ENCODE data around the gene PLEKHA5. TPM values are rescaled to one million over a fixed set of nuclear protein-coding genes. Genes with fewer than 3 reads are reported as not detected.

The PLEKHA5 gene
- total RNA-seq, 4 donors from 2014 or later: 21.3 to 22.9 (median 21.4) TPM

GRCh38 chr12:19144287-19144686, 14.8 kb downstream of the PLEKHA5 start:
- no peaks in the 10 kb centered on the region for H3K36me3 ChIP-seq
- no peak overlapping the region for H3K27ac ChIP-seq
- 94 to 95% methylated on average over 6 of the region's 6 CpGs for WGBS, 2 donors
- no peaks in the 10 kb centered on the region for H3K27me3 ChIP-seq
- no peaks in the 10 kb centered on the region for H3K9me3 ChIP-seq
- DNase-seq (ENCODE audit: low spot score in 2 of 2): no peak
- no peak overlapping the region for H3K4me3 ChIP-seq
- no peak for TF ChIP-seq EP300 (IDR thresholded peaks at IDR 0.05)
- no peak for TF ChIP-seq POLR2A (IDR thresholded peaks at IDR 0.05)
- no peak for TF ChIP-seq CTCF (IDR thresholded peaks at IDR 0.05)
- H3K4me1 ChIP-seq: peaks cover 0 to 7% (median 0%) of the 10 kb centered on the region in 4 donors

DNA sequence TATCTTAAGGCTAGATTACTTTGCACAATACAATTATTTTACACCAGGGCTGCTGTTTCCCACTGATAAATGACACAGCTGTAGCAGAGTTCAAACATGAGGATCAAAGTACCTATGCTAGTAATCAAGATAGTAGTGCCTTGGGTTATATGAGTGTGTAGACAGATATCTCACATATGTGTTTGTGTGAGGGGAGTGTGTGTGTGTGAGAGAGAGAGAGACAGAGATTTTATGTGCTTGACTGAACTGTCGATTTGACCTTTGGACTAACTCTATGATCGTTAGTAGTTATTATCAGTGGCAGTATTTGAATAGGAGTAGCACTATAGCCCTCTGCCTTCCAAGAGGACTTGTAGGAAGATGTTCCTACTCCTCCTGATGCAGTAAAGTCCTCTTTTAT, 15.5 kb downstream of the PLEKHA5 start:
- TF ChIP-seq POLR2A (IDR thresholded peaks at IDR 0.05) (no peak), EP300 (IDR thresholded peaks at IDR 0.05) (no peak), CTCF (IDR thresholded peaks at IDR 0.05) (no peak)
- Histone ChIP-seq H3K4me1 (peaks cover 0 to 7% (median 0%) of the 10 kb centered on the region in 4 donors), H3K27ac (no peak overlapping the region), H3K27me3 (no peaks in the 10 kb centered on the region), H3K9me3 (no peaks in the 10 kb centered on the region), H3K36me3 (peaks cover 0 to 6% (median 0%) of the 10 kb centered on the region in 3 donors), H3K4me3 (no peak overlapping the region)
- 69% methylated on average over 2 of the region's 2 CpGs for WGBS, 2 donors
- DNase-seq (ENCODE audit: low spot score in 2 of 2): no peak

- Histone ChIP-seq H3K4me1 (peaks cover 0 to 6% (median 0%) of the 10 kb centered on the region in 4 donors), H3K27me3 (no peaks in the 10 kb centered on the region), H3K27ac (no peak overlapping the region), H3K36me3 (peaks cover 0 to 6% (median 0%) of the 10 kb centered on the region in 3 donors), H3K9me3 (no peaks in the 10 kb centered on the region), H3K4me3 (no peak overlapping the region)
- DNase-seq (ENCODE audit: low spot score in 2 of 2): no peak
- no peak for TF ChIP-seq CTCF (IDR thresholded peaks at IDR 0.05)
- no peak for TF ChIP-seq POLR2A (IDR thresholded peaks at IDR 0.05)
- no peak for TF ChIP-seq EP300 (IDR thresholded peaks at IDR 0.05)
Observed at GRCh38 chr12:19148860-19149259, 19.3 kb downstream of the PLEKHA5 start.

- H3K36me3 ChIP-seq: peaks cover 0 to 6% (median 0%) of the 10 kb centered on the region in 3 donors
- TF ChIP-seq POLR2A (IDR thresholded peaks at IDR 0.05) (no peak), EP300 (IDR thresholded peaks at IDR 0.05) (no peak), CTCF (IDR thresholded peaks at IDR 0.05) (no peak)
- H3K4me1 ChIP-seq: peaks cover 0 to 6% (median 0%) of the 10 kb centered on the region in 4 donors
- H3K27ac ChIP-seq: no peak overlapping the region
- DNase-seq (ENCODE audit: low spot score in 2 of 2): no peak
- H3K4me3 ChIP-seq: no peak overlapping the region
- no peaks in the 10 kb centered on the region for H3K27me3 ChIP-seq
- 41 to 45% methylated on average over 2 of the region's 2 CpGs for WGBS, 2 donors
- H3K9me3 ChIP-seq: no peaks in the 10 kb centered on the region
Observed at GRCh38 chr12:19150273-19150900, 20.9 kb downstream of the PLEKHA5 start.

GRCh38 chr12:19151298-19151697, 21.8 kb downstream of the PLEKHA5 start:
- Histone ChIP-seq H3K9me3 (no peaks in the 10 kb centered on the region), H3K4me1 (peaks cover 0 to 6% (median 0%) of the 10 kb centered on the region in 4 donors), H3K27me3 (no peaks in the 10 kb centered on the region), H3K36me3 (peaks cover 0 to 6% (median 0%) of the 10 kb centered on the region in 3 donors), H3K27ac (no peak overlapping the region), H3K4me3 (no peak overlapping the region)
- 100% methylated on average over 1 of the region's 1 CpG for WGBS, 2 donors
- TF ChIP-seq CTCF (IDR thresholded peaks at IDR 0.05) (no peak), EP300 (IDR thresholded peaks at IDR 0.05) (no peak), POLR2A (IDR thresholded peaks at IDR 0.05) (no peak)
- no peak for DNase-seq (ENCODE audit: low spot score in 2 of 2)
